ENCODE measurements around the gene KRTAP4-4. TPM values are rescaled to one million over a fixed set of nuclear protein-coding genes. Genes with fewer than 3 reads are reported as not detected.
"Not testable (repeated sequence)": the region's sequence is repeated elsewhere in the genome, so short reads cannot be mapped to it uniquely, and the experiment has no call there.

The KRTAP4-4 gene
- total RNA-seq = not detected
- polyA plus RNA-seq = not detected

DNA sequence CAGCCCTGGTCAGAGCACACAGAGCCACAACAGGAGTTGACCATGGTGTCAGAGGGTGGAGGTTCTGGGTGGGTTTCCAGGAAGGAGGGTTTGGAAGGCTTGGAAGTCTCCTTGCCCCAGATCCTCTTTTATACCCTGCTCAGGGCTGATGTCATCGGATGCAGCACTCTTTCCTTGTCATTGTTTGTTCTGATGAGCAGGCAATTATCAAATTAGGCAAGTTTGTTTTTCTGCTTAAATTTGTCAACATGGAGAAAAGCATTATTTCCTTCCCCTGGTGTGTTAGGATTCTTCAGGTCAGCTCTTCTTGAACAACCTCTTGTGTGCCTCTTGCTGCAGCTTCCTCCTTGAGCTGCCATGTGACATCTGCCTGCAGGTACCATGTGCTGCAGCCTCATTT lies at the start of gene KRTAP4-4:
Gene KRTAP4-4 (minus strand): TSS at position 101 of the 400 bp plus-strand sequence. CDS start 57 bp downstream, at position 44.
- H3K27me3 ChIP-seq = peaks cover 0 to 5% (median 0%) of the 10 kb centered on the region in 3 donors
- no peak within 1 kb of the TSS for H3K4me3 ChIP-seq
- no peaks in the 10 kb centered on the region for H3K36me3 ChIP-seq
- H3K4me1 ChIP-seq = no peaks in the 10 kb centered on the region
- H3K27ac ChIP-seq = no peak within 1 kb of the TSS
- TF ChIP-seq POLR2A (IDR thresholded peaks at IDR 0.05) (no peak), CTCF (IDR thresholded peaks at IDR 0.05) (no peak), EP300 (IDR thresholded peaks at IDR 0.05) (no peak), POLR2AphosphoS5 (IDR thresholded peaks at IDR 0.05) (no peak)
- no peak for DNase-seq
- H3K9me3 ChIP-seq = no peaks in the 10 kb centered on the region
- 94 to 95% methylated on average over 1 of the region's 1 CpG for WGBS, 2 donors
- intact Hi-C loops (cut with DNase I) = no loop called here

DNA sequence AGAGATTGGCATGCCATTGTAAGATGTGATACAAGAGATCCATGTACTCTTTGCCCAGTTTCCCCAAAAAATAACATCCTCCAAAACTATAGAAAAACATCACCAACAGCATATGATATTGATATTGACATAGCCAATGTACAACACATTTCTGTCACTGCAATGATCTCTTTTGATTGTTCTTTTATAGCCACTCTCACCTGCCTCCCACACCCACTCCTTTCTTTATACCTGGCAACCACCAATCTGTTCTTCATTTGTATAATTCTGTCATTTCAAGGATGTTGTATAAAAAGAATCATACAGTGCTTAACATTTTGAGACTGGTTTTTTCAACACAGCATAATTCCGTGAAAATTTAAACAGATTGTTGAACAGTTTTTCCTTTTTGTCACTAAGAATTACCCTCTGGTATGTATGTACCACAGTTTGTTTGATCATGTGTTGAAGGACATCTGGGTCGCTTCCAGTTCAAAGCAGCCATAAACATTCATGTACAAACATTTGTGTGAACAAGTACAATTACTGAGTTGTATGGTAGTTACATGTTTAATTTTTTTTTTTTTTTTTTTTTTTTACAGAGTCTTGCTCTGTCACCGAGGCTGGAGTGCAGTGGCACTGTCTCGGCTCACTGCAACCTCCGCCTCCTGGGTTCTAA lies 39.0 kb upstream of the KRTAP4-4 start:
- intact Hi-C loops (cut with DNase I) = no loop called here
- WGBS, 2 donors = 11 to 56% methylated on average over 5 of the region's 5 CpGs
- Histone ChIP-seq H3K4me1 (no peaks in the 10 kb centered on the region), H3K27me3 (no peaks in the 10 kb centered on the region), H3K27ac (no peak overlapping the region), H3K9me3 (no peaks in the 10 kb centered on the region), H3K4me3 (no peak overlapping the region), H3K36me3 (no peaks in the 10 kb centered on the region)
- DNase-seq = no peak
- no peak for TF ChIP-seq EP300 (IDR thresholded peaks at IDR 0.05)
- no peak for TF ChIP-seq CTCF (IDR thresholded peaks at IDR 0.05)
- TF ChIP-seq POLR2AphosphoS5 (IDR thresholded peaks at IDR 0.05) = no peak
- no peak for TF ChIP-seq POLR2A (IDR thresholded peaks at IDR 0.05)

GRCh38 chr17:41196068-41196467 lies 35.5 kb upstream of the KRTAP4-4 start:
- Histone ChIP-seq H3K36me3 (no peaks in the 10 kb centered on the region), H3K9me3 (no peaks in the 10 kb centered on the region), H3K27ac (no peak overlapping the region), H3K4me1 (no peaks in the 10 kb centered on the region), H3K4me3 (no peak overlapping the region), H3K27me3 (no peaks in the 10 kb centered on the region)
- intact Hi-C loops (cut with DNase I) = no loop called here
- no peak for TF ChIP-seq EP300 (IDR thresholded peaks at IDR 0.05)
- no peak for TF ChIP-seq CTCF (IDR thresholded peaks at IDR 0.05)
- no peak for TF ChIP-seq POLR2AphosphoS5 (IDR thresholded peaks at IDR 0.05)
- no peak for TF ChIP-seq POLR2A (IDR thresholded peaks at IDR 0.05)
- DNase-seq = no peak
- 22 to 37% methylated on average over 1 of the region's 1 CpG for WGBS, 2 donors

DNA sequence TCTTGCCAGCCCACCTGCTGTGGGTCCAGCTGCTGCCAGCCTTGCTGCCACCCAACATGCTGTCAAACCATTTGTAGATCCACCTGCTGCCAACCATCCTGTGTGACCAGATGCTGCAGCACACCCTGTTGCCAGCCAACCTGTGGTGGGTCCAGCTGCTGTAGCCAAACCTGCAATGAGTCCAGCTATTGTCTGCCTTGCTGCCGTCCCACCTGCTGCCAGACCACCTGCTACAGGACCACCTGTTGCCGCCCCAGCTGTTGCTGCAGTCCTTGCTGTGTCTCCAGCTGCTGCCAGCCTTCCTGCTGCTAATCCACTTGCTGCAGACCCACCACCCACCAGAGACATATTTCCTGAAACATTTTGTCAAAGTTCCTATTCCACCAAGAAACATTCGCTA lies 29.8 kb upstream of the KRTAP4-4 start:
- intact Hi-C loops (cut with DNase I) = no loop called here
- Histone ChIP-seq H3K9me3 (no peaks in the 10 kb centered on the region), H3K27me3 (peaks cover 0 to 3% (median 0%) of the 10 kb centered on the region in 3 donors)

GRCh38 chr17:41189837-41190318 lies 29.3 kb upstream of the KRTAP4-4 start, which contains the start of gene KRTAP9-1:
Gene KRTAP9-1, plus strand, starts transcription at chr17:41189887. Its CDS starts 0 bp downstream, at chr17:41189887.
- H3K4me3 ChIP-seq = not testable (repeated sequence)

More for the DNA sequence above, 29.8 kb upstream of the KRTAP4-4 start:
- no peak for TF ChIP-seq POLR2A (IDR thresholded peaks at IDR 0.05)
- no peak for TF ChIP-seq EP300 (IDR thresholded peaks at IDR 0.05)
- TF ChIP-seq POLR2AphosphoS5 (IDR thresholded peaks at IDR 0.05) = no peak
- TF ChIP-seq CTCF (IDR thresholded peaks at IDR 0.05) = no peak
- Histone ChIP-seq H3K27ac (no peak overlapping the region), H3K36me3 (no peaks in the 10 kb centered on the region), H3K4me1 (no peaks in the 10 kb centered on the region), H3K4me3 (no peak overlapping the region)
- no peak for DNase-seq
- WGBS, 2 donors = 92 to 95% methylated on average over 3 of the region's 3 CpGs

More at GRCh38 chr17:41189837-41190318, 29.3 kb upstream of the KRTAP4-4 start, which contains the start of gene KRTAP9-1:
- H3K4me1 ChIP-seq; DNase-seq; H3K27me3 ChIP-seq; H3K36me3 ChIP-seq; H3K9me3 ChIP-seq; H3K27ac ChIP-seq; intact Hi-C loops (cut with DNase I): not testable (repeated sequence)
- 77 to 87% methylated on average over 1 of the region's 1 CpG for WGBS, 2 donors
